Testis (tissue), 2 donors: Measurements from ENCODE around the gene ADAM12.

Source experiments
- CTCF ChIP-seq, 3 experiments: fragments of 450-650 bp in 2 of 3; fragments of 200-600 bp in 1 of 3; sonication (generic) in 1 of 3; IDR thresholded peaks; one replicate each; pipeline ENCODE4 v1.5.1; 2016 to 2019; ENCODE audit warnings: antibody characterized with exemption in 3 of 3, mild to moderate bottlenecking in 2 of 3, moderate library complexity in 1 of 3
- POLR2A ChIP-seq: fragments of 450-650 bp; IDR thresholded peaks from one replicate; pipeline ENCODE4 v1.6.1; 2017; ENCODE audit warnings: antibody characterized with exemption, mild to moderate bottlenecking, moderate library complexity

- no peak for TF ChIP-seq POLR2A
- TF ChIP-seq CTCF (IDR thresholded peaks at IDR 0.05) = no peak
Observed at GRCh38 chr10:126158133-126158892, 230.0 kb downstream of the ADAM12 start.
